Activated CD4-positive, alpha-beta memory T cell treated with anti-CD3 and anti-CD28 coated beads for 36 hours (primary cell): ENCODE measurements around the gene TTLL11. TPM values are rescaled to one million over a fixed set of nuclear protein-coding genes. Genes with fewer than 3 reads are reported as not detected.

Experiments
- CTCF ChIA-PET: fragments of 350-600 bp; sonication (Branson Sonifier 250); formaldehyde crosslinking; loops from one replicate; lab custom pipeline; 2021; ENCODE audit warnings: antibody characterized with exemption, inconsistent platforms; lab: Charles Lee
- POLR2A ChIA-PET: fragments of 350-600 bp; sonication (Branson Sonifier 250); formaldehyde crosslinking; loops from one replicate; lab custom pipeline; 2021; ENCODE audit warnings: antibody characterized with exemption; lab: Charles Lee
- DNase-seq: peaks from one replicate; pipeline ENCODE4 v3.0.0-alpha.2; 2020
- H3K27ac Mint-ChIP-seq: one replicate; pipeline ENCODE4 v1.8.0; 2021; ENCODE audit warnings: mixed read lengths
- H3K27me3 Mint-ChIP-seq: one replicate; pipeline ENCODE4 v1.8.0; 2021; ENCODE audit warnings: mixed read lengths
- H3K36me3 Mint-ChIP-seq: one replicate; pipeline ENCODE4 v1.8.0; 2021; ENCODE audit warnings: mixed read lengths
- H3K4me1 Mint-ChIP-seq: one replicate; pipeline ENCODE4 v1.8.0; 2021; ENCODE audit warnings: low read depth, mixed read lengths
- H3K4me3 Mint-ChIP-seq: one replicate; pipeline ENCODE4 v1.8.0; 2021; ENCODE audit warnings: mild to moderate bottlenecking, mixed read lengths
- H3K9me3 Mint-ChIP-seq: one replicate; pipeline ENCODE4 v1.8.0; 2021; ENCODE audit warnings: mixed read lengths
- intact Hi-C: fragments of 100-400 bp; cut with micrococcal nuclease; formaldehyde crosslinking; loops from one replicate; pipeline ENCODE4 v1.15.1; 2023
- total RNA-seq, 2 experiments: library from RNA; stranded (reverse); gene quantifications; one replicate each; pipeline ENCODE4 v1.2.3, GENCODE V29; 2021

Gene TTLL11
- total RNA-seq, 2 experiments from 2014 or later: 0.97 TPM

DNA sequence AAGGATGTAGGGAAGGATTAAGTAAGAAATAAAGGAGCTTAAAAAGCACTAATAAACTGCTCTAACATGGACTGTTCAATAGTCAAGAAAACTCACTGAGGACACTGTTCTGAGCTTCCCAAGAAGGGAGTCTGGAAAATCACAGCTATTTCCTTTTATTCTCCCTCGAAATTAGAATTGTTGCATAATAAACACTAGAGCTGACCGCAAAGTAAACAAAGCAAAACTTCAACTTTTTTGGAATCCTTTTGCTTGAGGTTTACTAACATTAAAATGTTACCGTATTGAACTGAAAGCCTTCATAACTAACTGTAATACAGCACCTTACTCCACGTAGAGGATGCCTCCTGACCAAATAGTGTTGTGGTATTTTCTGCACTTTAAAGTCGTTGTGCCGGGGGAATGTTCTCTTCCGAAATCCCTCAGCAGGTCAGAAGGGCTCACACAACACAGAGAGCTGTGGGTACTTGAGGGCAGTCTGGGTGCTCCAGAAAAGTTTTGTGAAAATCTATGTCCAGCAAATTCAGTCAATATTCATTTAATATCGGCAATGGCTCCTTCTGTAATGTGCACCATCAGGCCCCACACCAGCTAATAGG is 59.2 kb downstream of the TTLL11 start:
- Mint-ChIP-seq H3K27ac (no peak overlapping the region), H3K36me3 (peaks cover 6% of the 10 kb centered on the region), H3K4me1 (no peaks in the 10 kb centered on the region), H3K9me3 (no peaks in the 10 kb centered on the region), H3K4me3 (no peak overlapping the region), H3K27me3 (no peaks in the 10 kb centered on the region)
- intact Hi-C loops: no loop called here
- ChIA-PET POLR2A (no interaction called here), CTCF (interaction anchor here (0.6 kb wide), 1 partner anchor 62 kb away, joined by 3 read pairs; no protein-coding TSS in a partner anchor)
- DNase-seq: no peak

DNA sequence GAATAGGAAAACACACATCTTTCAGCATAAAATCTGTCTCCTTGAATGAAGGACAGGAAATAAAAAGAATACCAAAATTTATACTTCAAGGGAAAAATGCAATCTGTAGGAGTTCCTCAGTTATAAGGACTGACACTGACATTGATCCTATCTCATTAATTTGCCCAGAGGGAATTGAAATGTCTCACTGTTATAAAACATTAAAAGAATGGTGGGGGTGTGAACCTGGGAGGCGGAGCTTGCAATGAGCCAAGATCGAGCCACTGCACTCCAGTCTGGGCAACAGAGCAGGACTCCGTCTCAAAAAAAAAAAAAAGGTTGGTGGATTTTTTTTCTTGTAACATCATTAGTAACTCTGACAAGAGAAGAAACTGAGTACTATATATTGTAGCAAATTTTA is 60.8 kb downstream of the TTLL11 start:
- ChIA-PET CTCF (no interaction called here), POLR2A (no interaction called here)
- no peak for DNase-seq
- peaks cover 2% of the 10 kb centered on the region for H3K36me3 Mint-ChIP-seq
- no peak overlapping the region for H3K27ac Mint-ChIP-seq
- no peaks in the 10 kb centered on the region for H3K4me1 Mint-ChIP-seq
- H3K4me3 Mint-ChIP-seq: no peak overlapping the region
- peaks cover 6% of the 10 kb centered on the region for H3K9me3 Mint-ChIP-seq
- intact Hi-C loops: no loop called here
- H3K27me3 Mint-ChIP-seq: no peaks in the 10 kb centered on the region

DNA sequence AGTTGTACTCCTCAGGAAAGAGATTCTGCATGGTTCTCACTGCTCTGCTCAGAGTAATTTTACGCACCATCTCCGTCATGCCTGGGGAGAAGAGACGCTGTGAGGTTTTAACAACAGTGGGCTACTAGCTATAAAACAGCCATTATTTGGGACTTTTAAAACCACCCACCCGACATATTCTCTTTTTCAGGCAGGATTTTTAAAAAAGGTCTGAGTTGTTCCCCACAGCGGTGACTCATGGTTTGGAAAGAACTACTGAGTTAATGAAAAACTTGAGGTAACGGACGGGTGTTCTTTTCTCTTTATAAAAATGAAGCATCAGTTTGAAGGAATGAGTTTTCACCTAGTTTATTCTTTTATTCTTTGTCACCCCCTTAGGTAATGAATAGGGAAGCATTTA is 61.3 kb downstream of the TTLL11 start:
- intact Hi-C loops: no loop called here
- H3K4me3 Mint-ChIP-seq: no peak overlapping the region
- no peak for DNase-seq
- no peaks in the 10 kb centered on the region for H3K27me3 Mint-ChIP-seq
- H3K9me3 Mint-ChIP-seq: peaks cover 6% of the 10 kb centered on the region
- CTCF ChIA-PET: no interaction called here
- no peak overlapping the region for H3K27ac Mint-ChIP-seq
- H3K36me3 Mint-ChIP-seq: peaks cover 7% of the 10 kb centered on the region
- POLR2A ChIA-PET: no interaction called here
- H3K4me1 Mint-ChIP-seq: no peaks in the 10 kb centered on the region

DNA sequence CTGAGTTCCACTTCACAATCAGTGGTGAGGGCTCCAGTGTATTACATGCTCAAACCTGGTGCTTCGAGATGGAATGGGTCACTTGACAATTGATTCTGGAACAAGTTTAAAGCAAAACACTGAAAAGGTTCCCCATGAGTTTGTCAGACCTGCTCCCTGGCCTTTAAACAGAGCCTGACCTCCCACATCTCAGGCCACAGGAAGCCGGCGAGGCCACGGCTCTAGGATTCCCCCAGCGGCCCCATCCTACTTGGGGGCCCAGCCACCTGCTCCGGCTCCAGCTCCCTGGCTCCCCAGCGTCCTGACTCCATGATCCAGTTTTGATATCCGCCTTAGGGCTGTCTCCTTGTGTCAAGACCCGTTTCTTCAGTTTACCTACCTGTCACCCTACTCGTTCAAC is 62.0 kb downstream of the TTLL11 start:
- Mint-ChIP-seq H3K36me3 (peaks cover 7% of the 10 kb centered on the region), H3K4me3 (no peak overlapping the region), H3K27ac (no peak overlapping the region), H3K4me1 (no peaks in the 10 kb centered on the region), H3K9me3 (peaks cover 6% of the 10 kb centered on the region), H3K27me3 (no peaks in the 10 kb centered on the region)
- ChIA-PET POLR2A (no interaction called here), CTCF (no interaction called here)
- DNase-seq: no peak
- intact Hi-C loops: no loop called here

DNA sequence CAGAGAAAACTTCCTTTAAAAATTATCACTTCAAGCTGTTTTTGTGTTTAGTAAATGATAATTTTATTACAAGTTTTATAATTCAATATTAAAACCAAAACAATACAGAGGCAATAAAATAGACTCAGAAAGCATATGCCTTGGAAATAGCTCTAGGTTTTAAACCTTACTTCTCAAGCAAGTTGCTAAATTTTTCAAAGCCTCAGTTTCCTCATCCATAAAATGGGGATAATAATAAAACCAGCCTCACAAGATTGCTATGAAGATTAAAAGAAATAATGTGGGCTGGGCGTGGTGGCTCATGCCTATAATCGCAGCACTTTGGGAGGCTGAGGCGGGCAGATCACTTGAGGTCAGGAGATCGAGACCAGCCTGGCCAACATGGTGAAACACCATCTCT is 62.8 kb downstream of the TTLL11 start:
- no peak overlapping the region for H3K27ac Mint-ChIP-seq
- no peak for DNase-seq
- POLR2A ChIA-PET: no interaction called here
- intact Hi-C loops: no loop called here
- H3K9me3 Mint-ChIP-seq: peaks cover 6% of the 10 kb centered on the region
- peaks cover 14% of the 10 kb centered on the region for H3K36me3 Mint-ChIP-seq
- no peak overlapping the region for H3K4me3 Mint-ChIP-seq
- no peaks in the 10 kb centered on the region for H3K4me1 Mint-ChIP-seq
- CTCF ChIA-PET: interaction anchor here (0.6 kb wide), 1 partner anchor 730 kb away, joined by 4 read pairs; no protein-coding TSS in a partner anchor
- H3K27me3 Mint-ChIP-seq: no peaks in the 10 kb centered on the region

DNA sequence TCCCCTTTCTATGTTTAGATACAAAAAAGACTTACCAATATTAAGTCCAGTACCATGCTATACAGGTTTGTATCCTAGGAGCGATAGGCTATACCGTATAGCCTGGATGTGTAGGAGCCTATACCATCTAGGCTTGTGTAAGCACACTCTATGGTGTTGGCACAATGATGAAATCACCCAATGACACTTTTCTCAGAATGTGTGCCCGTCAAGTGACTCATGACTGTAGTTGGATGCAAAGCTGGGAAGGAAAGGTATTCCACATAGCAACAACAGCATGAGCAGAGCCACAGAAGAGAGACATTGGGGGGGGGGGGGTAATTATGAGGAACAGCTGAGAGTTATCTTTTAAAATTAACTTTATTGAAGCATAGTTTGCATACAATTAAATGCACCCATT is 63.2 kb downstream of the TTLL11 start:
- no peaks in the 10 kb centered on the region for H3K4me1 Mint-ChIP-seq
- CTCF ChIA-PET: interaction anchor here (0.6 kb wide), 1 partner anchor 729 kb away, joined by 4 read pairs; no protein-coding TSS in a partner anchor
- peaks cover 16% of the 10 kb centered on the region for H3K36me3 Mint-ChIP-seq
- no peak overlapping the region for H3K4me3 Mint-ChIP-seq
- H3K9me3 Mint-ChIP-seq: peaks cover 6% of the 10 kb centered on the region
- intact Hi-C loops: no loop called here
- no peak for DNase-seq
- POLR2A ChIA-PET: no interaction called here
- no peak overlapping the region for H3K27ac Mint-ChIP-seq
- H3K27me3 Mint-ChIP-seq: no peaks in the 10 kb centered on the region

DNA sequence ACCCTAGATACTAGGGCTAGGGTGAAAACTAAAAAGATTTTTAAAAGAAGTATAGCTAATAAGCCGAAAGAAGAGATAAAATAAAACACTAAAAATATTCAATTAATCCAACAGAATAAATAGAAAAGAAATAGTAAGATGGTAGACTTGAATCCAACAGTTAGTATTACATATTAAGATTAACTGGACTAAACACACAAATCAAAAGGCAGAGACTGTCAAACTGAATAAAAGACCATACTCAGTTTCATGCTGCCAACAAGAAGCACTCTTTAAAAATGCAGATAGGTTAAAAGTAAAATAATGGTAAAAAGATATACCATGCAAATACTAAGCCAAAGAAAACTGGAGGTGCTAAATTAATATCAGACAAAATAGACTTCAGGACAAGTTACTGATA is 65.0 kb downstream of the TTLL11 start:
- Mint-ChIP-seq H3K36me3 (peaks cover 26% of the 10 kb centered on the region), H3K9me3 (peaks cover 10% of the 10 kb centered on the region), H3K4me3 (no peak overlapping the region), H3K4me1 (no peaks in the 10 kb centered on the region), H3K27me3 (no peaks in the 10 kb centered on the region), H3K27ac (no peak overlapping the region)
- DNase-seq: no peak
- intact Hi-C loops: no loop called here
- ChIA-PET POLR2A (no interaction called here), CTCF (no interaction called here)

DNA sequence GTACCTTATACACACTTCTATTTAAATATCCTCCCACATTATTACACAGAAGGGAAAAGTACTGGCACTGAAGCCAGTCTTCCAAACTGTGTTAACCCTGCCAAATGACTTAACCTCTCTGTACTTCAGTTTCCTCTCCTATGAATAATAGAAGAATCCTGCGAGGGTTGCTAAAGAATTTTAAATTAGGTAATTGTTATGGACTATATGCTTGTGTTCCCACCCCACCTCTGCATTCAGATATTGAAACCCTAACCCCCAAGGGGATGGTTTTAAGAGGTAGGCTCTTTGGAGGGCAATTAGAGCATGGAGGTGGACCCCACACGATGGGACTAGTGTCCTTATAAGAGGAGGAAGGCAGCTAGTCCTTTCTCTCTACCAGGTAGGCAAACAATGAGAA is 72.7 kb downstream of the TTLL11 start:
- no peak for DNase-seq
- H3K27ac Mint-ChIP-seq: no peak overlapping the region
- intact Hi-C loops: no loop called here
- H3K27me3 Mint-ChIP-seq: no peaks in the 10 kb centered on the region
- ChIA-PET POLR2A (no interaction called here), CTCF (interaction anchor here (0.9 kb wide), 1 partner anchor 103 kb away, joined by 3 read pairs; no protein-coding TSS in a partner anchor)
- no peaks in the 10 kb centered on the region for H3K4me1 Mint-ChIP-seq
- peaks cover 12% of the 10 kb centered on the region for H3K36me3 Mint-ChIP-seq
- no peak overlapping the region for H3K4me3 Mint-ChIP-seq
- H3K9me3 Mint-ChIP-seq: peaks cover 4% of the 10 kb centered on the region

DNA sequence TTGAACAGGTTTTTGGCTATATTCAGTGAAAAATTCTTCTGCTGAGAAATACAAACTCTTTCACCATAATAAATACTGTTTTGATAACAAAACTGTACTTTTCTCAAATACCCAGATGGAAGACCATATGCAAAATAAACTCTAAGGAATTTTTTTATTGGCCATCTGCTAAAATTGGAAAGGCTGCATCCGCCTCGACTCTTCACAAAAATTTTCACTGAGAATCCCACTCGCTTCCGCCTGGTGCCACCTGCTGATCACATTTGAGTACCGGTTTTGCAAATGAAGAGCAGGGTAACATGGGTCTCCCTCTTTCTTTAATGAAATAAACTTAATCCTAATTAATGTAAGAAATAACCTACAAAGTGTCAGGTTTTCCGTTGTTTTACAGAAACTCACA is 76.4 kb downstream of the TTLL11 start:
- H3K9me3 Mint-ChIP-seq: no peaks in the 10 kb centered on the region
- ChIA-PET POLR2A (no interaction called here), CTCF (no interaction called here)
- no peak overlapping the region for H3K27ac Mint-ChIP-seq
- no peaks in the 10 kb centered on the region for H3K4me1 Mint-ChIP-seq
- intact Hi-C loops: no loop called here
- H3K36me3 Mint-ChIP-seq: no peaks in the 10 kb centered on the region
- no peak for DNase-seq
- no peaks in the 10 kb centered on the region for H3K27me3 Mint-ChIP-seq
- H3K4me3 Mint-ChIP-seq: no peak overlapping the region

DNA sequence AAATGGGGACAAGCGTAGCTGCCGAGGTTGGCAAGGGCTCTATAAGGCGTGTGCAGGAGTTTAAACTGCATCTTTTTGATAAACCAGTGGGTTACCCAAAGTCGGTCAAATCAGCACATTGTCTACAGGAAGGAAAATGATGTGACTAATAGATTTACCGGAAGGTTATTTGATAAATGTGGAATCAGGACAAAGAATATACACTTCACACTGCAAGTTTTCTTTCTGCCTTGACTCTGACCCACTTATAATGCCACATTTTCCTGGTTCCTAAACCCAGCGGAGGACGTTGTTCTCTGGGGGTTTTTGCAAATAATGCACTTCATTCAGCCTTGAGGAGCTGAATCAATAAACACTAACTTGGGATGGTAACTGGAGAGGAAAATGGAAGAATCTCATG is 76.8 kb downstream of the TTLL11 start:
- no peak for DNase-seq
- intact Hi-C loops: no loop called here
- no peaks in the 10 kb centered on the region for H3K27me3 Mint-ChIP-seq
- no peak overlapping the region for H3K27ac Mint-ChIP-seq
- no peaks in the 10 kb centered on the region for H3K36me3 Mint-ChIP-seq
- H3K9me3 Mint-ChIP-seq: no peaks in the 10 kb centered on the region
- H3K4me3 Mint-ChIP-seq: no peak overlapping the region
- CTCF ChIA-PET: no interaction called here
- no peaks in the 10 kb centered on the region for H3K4me1 Mint-ChIP-seq
- POLR2A ChIA-PET: no interaction called here

DNA sequence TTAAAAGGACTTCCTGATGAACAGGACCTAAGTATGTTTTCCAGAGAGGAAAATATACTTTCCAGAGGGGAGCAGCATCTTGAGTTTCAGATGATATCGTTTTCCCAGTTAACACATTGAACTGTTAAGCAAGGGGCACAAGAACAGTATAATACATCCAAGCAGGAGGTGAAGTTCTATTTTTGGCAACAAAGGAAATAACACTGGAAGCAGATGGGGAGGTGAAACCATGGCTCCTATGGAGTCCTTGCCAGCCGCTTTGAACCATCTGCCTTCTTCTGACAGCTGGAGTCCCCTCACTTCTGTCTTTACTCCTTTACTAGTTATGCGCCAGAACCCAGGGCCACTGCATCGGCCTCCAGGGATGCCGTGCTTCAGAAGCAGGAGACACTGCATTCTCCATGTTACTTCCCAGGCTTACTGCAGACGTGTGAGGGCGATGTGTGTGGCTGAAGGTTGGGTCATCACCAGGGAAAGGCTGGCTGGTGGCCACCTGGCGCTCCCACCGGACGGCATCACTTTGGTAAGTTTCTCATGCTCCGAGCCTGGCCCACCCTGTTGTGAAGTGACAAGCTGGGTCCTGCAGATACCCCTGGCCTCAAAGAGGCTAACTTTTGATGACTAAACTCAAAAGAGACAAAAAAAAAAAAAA is 77.8 kb downstream of the TTLL11 start:
- Mint-ChIP-seq H3K27ac (no peak overlapping the region), H3K9me3 (no peaks in the 10 kb centered on the region), H3K4me1 (no peaks in the 10 kb centered on the region), H3K36me3 (no peaks in the 10 kb centered on the region), H3K27me3 (no peaks in the 10 kb centered on the region), H3K4me3 (no peak overlapping the region)
- no peak for DNase-seq
- intact Hi-C loops: no loop called here
- CTCF ChIA-PET: no interaction called here
- POLR2A ChIA-PET: no interaction called here

DNA sequence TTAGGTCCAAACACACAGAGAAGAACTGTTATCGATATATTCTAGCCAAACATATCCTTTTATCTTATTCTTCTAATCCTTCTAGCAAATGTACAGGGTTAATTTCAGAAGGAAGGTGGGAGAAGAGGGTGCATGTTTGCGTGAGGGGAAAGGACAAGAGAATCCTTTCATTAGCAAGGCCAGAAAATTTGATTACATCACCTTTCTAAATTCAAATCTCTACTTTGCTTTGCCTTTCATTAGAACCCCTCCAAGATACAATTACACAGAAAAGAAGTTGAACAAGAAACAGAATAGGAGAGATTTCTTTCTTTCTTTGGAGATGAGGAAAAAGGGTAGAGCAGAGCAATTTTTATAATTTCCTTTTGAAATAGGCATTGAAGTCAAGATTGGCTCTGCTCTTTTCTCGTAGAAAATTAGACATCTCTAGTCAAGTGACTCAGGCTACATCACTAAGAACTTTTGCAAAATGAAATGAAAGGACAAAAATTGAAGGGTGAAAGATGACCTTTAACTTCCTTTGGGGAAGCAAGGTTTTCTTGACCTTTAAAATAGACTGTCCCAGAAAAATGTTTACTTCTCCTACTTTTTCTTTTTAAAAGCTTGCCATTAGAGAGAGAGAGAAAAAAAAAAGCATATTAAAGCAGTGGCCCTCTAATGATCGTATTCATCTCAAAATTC is 81.2 kb downstream of the TTLL11 start:
- Mint-ChIP-seq H3K4me3 (no peak overlapping the region), H3K9me3 (no peaks in the 10 kb centered on the region), H3K36me3 (no peaks in the 10 kb centered on the region), H3K27ac (no peak overlapping the region), H3K27me3 (no peaks in the 10 kb centered on the region), H3K4me1 (no peaks in the 10 kb centered on the region)
- CTCF ChIA-PET: no interaction called here
- POLR2A ChIA-PET: no interaction called here
- intact Hi-C loops: no loop called here
- DNase-seq: no peak
